Muscle layer of colon (tissue), 2 donors: ENCODE data around the gene IBA57.

Experiments
- H3K27ac ChIP-seq: one replicate; pipeline ENCODE4 v1.7.0; 2013; ENCODE audit warnings: low read depth, mild to moderate bottlenecking, low read length, moderate library complexity
- H3K27me3 ChIP-seq, 2 donors: one replicate each; pipeline ENCODE4 v1.7.0; 2013; ENCODE audit warnings: low read length in 2 of 2, mild to moderate bottlenecking in 2 of 2; ENCODE audit not compliant: insufficient read depth in 2 of 2, control insufficient read depth in 1 of 2
- H3K36me3 ChIP-seq: one replicate; pipeline ENCODE4 v1.7.0; 2013; ENCODE audit warnings: mild to moderate bottlenecking, low read length; ENCODE audit not compliant: insufficient read depth
- H3K4me1 ChIP-seq: one replicate; pipeline ENCODE4 v1.7.0; 2013; ENCODE audit warnings: mild to moderate bottlenecking, low read length; ENCODE audit not compliant: insufficient read depth
- H3K4me3 ChIP-seq, 2 donors: one replicate each; pipeline ENCODE4 v1.7.0; 2013; ENCODE audit warnings: low read length in 2 of 2, low read depth in 1 of 2, mild to moderate bottlenecking in 1 of 2, moderate library complexity in 1 of 2
- H3K9ac ChIP-seq: one replicate; pipeline ENCODE4 v1.7.0; 2013; ENCODE audit warnings: low read length
- H3K9me3 ChIP-seq: one replicate; pipeline ENCODE4 v1.7.0; 2013; ENCODE audit warnings: mild to moderate bottlenecking, low read length
- donor health status: abdominal sarcoma.
- donor health status: Adenocarcinoma of cecum.

Gene IBA57

GRCh38 chr1:228139406-228139930 lies 26.1 kb upstream of the IBA57 start:
- H3K4me1 ChIP-seq, result peaks cover 25% of the 10 kb centered on the region

DNA sequence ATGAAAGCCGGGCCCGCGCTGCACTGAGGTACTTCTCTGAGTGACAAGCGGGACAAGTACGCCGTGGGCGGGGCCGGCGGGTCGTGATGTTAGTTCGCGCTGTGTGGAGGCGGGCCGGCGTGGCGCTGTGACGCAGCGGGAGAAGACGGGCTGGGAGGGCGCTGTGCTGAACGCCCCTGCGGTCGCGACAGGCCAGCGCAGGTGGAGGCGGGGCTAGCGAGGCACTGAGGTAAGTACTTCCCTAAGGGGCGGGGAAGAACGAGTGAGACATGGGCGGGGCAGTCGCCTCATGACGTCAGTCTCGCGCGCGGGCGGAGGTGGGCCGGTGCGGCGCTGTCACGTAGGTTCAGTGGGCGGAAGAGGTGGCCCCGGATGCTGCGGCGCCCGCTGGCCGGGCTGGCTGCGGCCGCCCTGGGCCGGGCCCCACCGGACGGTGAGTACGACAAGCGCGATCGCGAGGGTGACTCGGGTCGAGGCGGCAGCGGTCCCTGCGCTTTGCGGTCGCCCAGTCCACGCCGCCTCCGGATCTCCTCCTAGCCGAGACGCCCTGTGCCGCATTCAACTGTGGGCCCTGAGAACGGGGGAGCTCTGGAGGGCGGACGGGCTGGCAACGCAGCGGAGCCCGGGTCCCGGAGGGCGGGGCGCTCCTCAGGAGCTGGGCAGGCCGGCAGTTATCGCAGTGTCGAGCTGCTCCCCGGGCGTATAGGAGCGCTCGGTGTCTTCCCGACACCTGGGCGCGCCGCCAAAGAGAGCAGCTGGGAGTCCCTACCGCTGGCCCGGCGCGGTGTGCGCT lies 25.5 kb upstream of the IBA57 start, which contains the start of gene GUK1:
TSS of gene GUK1 (plus strand) at position 349 of the 793 bp plus-strand sequence. CDS start at position 373, 24 bp downstream.
- Histone ChIP-seq H3K27me3 (no peaks in the 10 kb centered on the region), H3K4me3 (peak within 1 kb of the TSS; percentile 61 to 73), H3K9me3 (no peaks in the 10 kb centered on the region), H3K27ac (peak within 1 kb of the TSS; percentile 84), H3K36me3 (peaks cover 5% of the 10 kb centered on the region), H3K4me1 (peaks cover 28% of the 10 kb centered on the region), H3K9ac (peak within 1 kb of the TSS; percentile 84)

More at GRCh38 chr1:228139406-228139930, 26.1 kb upstream of the IBA57 start:
- Histone ChIP-seq H3K9me3 (no peaks in the 10 kb centered on the region), H3K4me3 (peak overlapping the region; percentile 53 to 73), H3K9ac (no peak overlapping the region), H3K27me3 (no peaks in the 10 kb centered on the region), H3K36me3 (peaks cover 5% of the 10 kb centered on the region), H3K27ac (peak overlapping the region; percentile 84)

DNA sequence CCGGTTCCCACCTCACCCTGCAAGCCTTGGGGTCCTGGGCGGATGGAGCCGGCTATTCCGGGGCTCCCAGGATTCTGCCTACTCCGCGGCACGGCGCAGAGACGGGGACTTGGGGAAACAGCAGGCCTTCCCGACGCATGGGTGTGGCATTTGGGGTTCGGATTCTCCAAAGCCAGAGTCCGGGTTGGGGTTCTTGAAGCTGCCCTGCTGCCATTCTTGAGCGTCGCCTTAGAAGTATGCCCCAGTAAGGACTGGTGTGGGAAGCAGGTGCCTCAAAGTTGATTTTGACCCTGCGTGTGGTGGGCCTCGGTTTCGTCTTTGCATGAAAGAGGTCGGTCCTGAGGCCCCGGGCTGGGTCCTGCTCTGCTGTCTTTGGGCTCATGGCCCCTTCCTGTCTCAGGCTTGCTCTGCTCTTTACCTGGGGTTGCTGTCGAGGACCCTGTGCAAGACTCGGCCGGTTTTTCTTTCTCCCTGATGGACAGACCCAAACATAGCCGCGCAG lies 24.8 kb upstream of the IBA57 start:
- H3K9me3 ChIP-seq, result no peaks in the 10 kb centered on the region
- peaks cover 28% of the 10 kb centered on the region for H3K4me1 ChIP-seq
- H3K27ac ChIP-seq, result peak overlapping the region; percentile 84
- H3K9ac ChIP-seq, result peak overlapping the region; percentile 84
- H3K27me3 ChIP-seq, result no peaks in the 10 kb centered on the region
- peak overlapping the region; percentile 61 to 73 for H3K4me3 ChIP-seq
- peaks cover 8% of the 10 kb centered on the region for H3K36me3 ChIP-seq

GRCh38 chr1:228141226-228142044 lies 24.2 kb upstream of the IBA57 start:
- Histone ChIP-seq H3K27me3 (no peaks in the 10 kb centered on the region), H3K27ac (peak overlapping the region; percentile 84), H3K4me1 (peaks cover 28% of the 10 kb centered on the region), H3K4me3 (peak overlapping the region; percentile 61 to 73), H3K36me3 (peaks cover 12% of the 10 kb centered on the region), H3K9me3 (no peaks in the 10 kb centered on the region), H3K9ac (peak overlapping the region; percentile 84)

DNA sequence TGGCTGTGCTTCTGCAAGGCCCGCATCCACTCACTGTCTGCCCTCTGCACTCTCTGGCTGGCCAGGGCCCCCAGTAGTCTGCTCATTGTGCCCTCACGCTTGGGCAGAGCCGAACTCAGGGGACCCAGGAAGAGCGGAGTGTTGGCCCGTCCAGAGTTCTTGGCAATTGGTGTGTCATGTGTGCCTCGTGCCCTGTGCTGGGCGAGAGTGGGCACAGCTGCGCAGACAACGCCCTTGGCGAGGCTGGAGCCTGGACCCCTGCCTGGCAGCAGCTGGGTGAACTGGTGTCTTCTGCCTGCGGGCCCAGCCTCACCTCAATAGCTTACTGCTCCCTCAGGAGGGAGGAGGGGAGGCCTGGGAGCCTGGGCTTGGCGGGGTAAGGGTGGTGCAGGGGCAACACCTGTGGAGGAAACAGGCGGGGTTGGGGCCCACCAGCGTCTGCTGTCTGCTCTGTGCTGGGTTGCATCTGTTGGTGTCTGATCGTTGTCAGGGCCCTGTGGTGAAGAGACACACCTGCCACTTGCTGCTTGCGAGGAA lies 23.4 kb upstream of the IBA57 start:
- Histone ChIP-seq H3K27ac (no peak overlapping the region), H3K27me3 (no peaks in the 10 kb centered on the region), H3K36me3 (peaks cover 12% of the 10 kb centered on the region), H3K4me1 (peaks cover 28% of the 10 kb centered on the region), H3K9ac (no peak overlapping the region), H3K9me3 (no peaks in the 10 kb centered on the region), H3K4me3 (peak overlapping the region in 1 of 2 donors; percentile 73)

DNA sequence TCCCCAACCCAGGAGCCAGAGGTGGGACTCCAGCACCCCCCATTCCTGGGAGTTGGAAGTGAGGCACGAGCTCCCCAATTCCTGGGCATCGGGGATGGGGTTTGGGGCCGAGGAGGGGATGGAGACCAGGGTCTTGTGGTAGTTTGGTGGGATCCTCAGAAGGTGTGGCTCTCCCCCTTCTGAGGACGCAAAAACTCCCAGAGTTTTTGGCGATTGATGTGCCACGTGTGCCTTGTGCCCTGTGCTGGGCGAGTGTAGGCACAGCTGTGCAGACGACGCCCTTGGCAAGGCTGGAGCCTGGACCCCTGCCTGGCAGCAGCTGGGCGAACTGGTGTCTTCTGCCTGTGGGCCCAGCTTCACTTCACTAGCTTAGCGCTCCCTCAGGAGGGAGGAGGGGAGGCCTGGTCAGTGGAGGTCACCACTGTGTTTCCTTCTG lies 22.9 kb upstream of the IBA57 start:
- Histone ChIP-seq H3K27ac (no peak overlapping the region), H3K36me3 (peaks cover 15% of the 10 kb centered on the region), H3K9ac (no peak overlapping the region), H3K27me3 (no peaks in the 10 kb centered on the region), H3K4me1 (peaks cover 28% of the 10 kb centered on the region), H3K4me3 (no peak overlapping the region), H3K9me3 (no peaks in the 10 kb centered on the region)

- Histone ChIP-seq H3K27me3 (no peaks in the 10 kb centered on the region), H3K27ac (no peak overlapping the region), H3K4me3 (no peak overlapping the region), H3K9me3 (no peaks in the 10 kb centered on the region), H3K4me1 (peaks cover 35% of the 10 kb centered on the region), H3K9ac (no peak overlapping the region), H3K36me3 (peaks cover 17% of the 10 kb centered on the region)
These were observed 22.0 kb upstream of the IBA57 start for GRCh38 chr1:228143480-228144192.

GRCh38 chr1:228144193-228144992 lies 21.2 kb upstream of the IBA57 start:
- Histone ChIP-seq H3K9ac (no peak overlapping the region), H3K36me3 (peaks cover 17% of the 10 kb centered on the region), H3K4me3 (no peak overlapping the region), H3K4me1 (peaks cover 43% of the 10 kb centered on the region), H3K9me3 (no peaks in the 10 kb centered on the region), H3K27ac (no peak overlapping the region), H3K27me3 (no peaks in the 10 kb centered on the region)

DNA sequence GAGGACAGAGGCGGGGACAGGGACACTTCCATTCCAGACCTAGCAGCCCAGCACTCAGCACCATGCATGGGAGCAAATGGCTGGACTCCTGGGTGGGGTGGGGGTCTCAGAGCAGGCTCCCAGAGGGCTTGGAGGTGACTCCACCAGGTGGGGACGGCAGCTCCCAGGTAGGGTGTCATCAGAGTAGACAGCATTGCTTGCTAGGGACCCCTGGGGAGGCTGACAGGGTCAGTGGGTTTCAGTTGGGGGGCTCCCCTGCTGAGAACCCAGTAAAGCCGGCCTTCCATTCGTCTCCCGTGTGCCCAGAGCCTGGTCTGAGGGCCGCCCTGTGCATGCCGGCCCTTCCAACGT lies 20.6 kb upstream of the IBA57 start:
- peaks cover 49% of the 10 kb centered on the region for H3K4me1 ChIP-seq
- H3K9me3 ChIP-seq, result no peaks in the 10 kb centered on the region
- no peaks in the 10 kb centered on the region for H3K27me3 ChIP-seq
- peaks cover 17% of the 10 kb centered on the region for H3K36me3 ChIP-seq
- H3K4me3 ChIP-seq, result no peak overlapping the region
- H3K9ac ChIP-seq, result no peak overlapping the region
- no peak overlapping the region for H3K27ac ChIP-seq
